WERI-Rb-1 (cell line): ENCODE results near the gene DISC1.

Experiments used
- DNase-seq: peaks from one replicate; pipeline ENCODE4 v3.0.0-alpha.2; 2020
- H3K27ac ChIP-seq: fragments of 250-450 bp; sonication (Bioruptor Pico); 2 replicates; pipeline ENCODE4 v1.5.1; 2020; ENCODE audit warnings: mild to moderate bottlenecking, moderate library complexity
- H3K27me3 ChIP-seq: fragments of 250-450 bp; sonication (Bioruptor Pico); 2 replicates; pipeline ENCODE4 v1.5.1; 2021; ENCODE audit warnings: mild to moderate bottlenecking, low read depth, moderate library complexity; ENCODE audit not compliant: insufficient read depth, severe bottlenecking
- H3K36me3 ChIP-seq: fragments of 250-450 bp; sonication (Bioruptor Pico); 2 replicates; pipeline ENCODE4 v1.5.1; 2020; ENCODE audit warnings: mild to moderate bottlenecking, moderate library complexity
- H3K4me3 ChIP-seq: 2 replicates; pipeline ENCODE4 v1.5.1; 2011; ENCODE audit warnings: low read depth, mild to moderate bottlenecking, control low read depth, low read length
- H3K9me3 ChIP-seq: fragments of 250-450 bp; sonication (Bioruptor Pico); 2 replicates; pipeline ENCODE4 v1.5.1; 2021; ENCODE audit warnings: mild to moderate bottlenecking, moderate library complexity; ENCODE audit not compliant: severe bottlenecking
- CTCF ChIP-seq: IDR thresholded peaks from 2 replicates; pipeline ENCODE4 v1.5.1; 2011; ENCODE audit warnings: low read depth, mild to moderate bottlenecking, control low read depth, inconsistent platforms, low read length

Gene DISC1

GRCh38 chr1:231594749-231595148 is 31.8 kb upstream of the DISC1 start:
- no peaks in the 10 kb centered on the region for H3K9me3 ChIP-seq
- H3K27ac ChIP-seq = no peak overlapping the region
- no peaks in the 10 kb centered on the region for H3K27me3 ChIP-seq
- DNase-seq = no peak
- H3K36me3 ChIP-seq = no peaks in the 10 kb centered on the region
- no peak overlapping the region for H3K4me3 ChIP-seq
- TF ChIP-seq CTCF = no peak

GRCh38 chr1:231596337-231596791 is 30.2 kb upstream of the DISC1 start:
- DNase-seq = no peak
- TF ChIP-seq CTCF = no peak
- H3K27ac ChIP-seq = no peak overlapping the region
- no peak overlapping the region for H3K4me3 ChIP-seq
- H3K9me3 ChIP-seq = no peaks in the 10 kb centered on the region
- H3K27me3 ChIP-seq = no peaks in the 10 kb centered on the region
- H3K36me3 ChIP-seq = no peaks in the 10 kb centered on the region

- Histone ChIP-seq H3K36me3 (no peaks in the 10 kb centered on the region), H3K27ac (no peak overlapping the region), H3K27me3 (no peaks in the 10 kb centered on the region), H3K4me3 (no peak overlapping the region), H3K9me3 (no peaks in the 10 kb centered on the region)
- no peak for DNase-seq
- TF ChIP-seq CTCF = no peak
Measured at GRCh38 chr1:231597971-231598370, 28.6 kb upstream of the DISC1 start.

- no peaks in the 10 kb centered on the region for H3K9me3 ChIP-seq
- DNase-seq = no peak
- no peak overlapping the region for H3K4me3 ChIP-seq
- H3K27ac ChIP-seq = no peak overlapping the region
- H3K27me3 ChIP-seq = no peaks in the 10 kb centered on the region
- H3K36me3 ChIP-seq = no peaks in the 10 kb centered on the region
- TF ChIP-seq CTCF = no peak
Measured at GRCh38 chr1:231600458-231600976, 26.1 kb upstream of the DISC1 start.

- no peaks in the 10 kb centered on the region for H3K9me3 ChIP-seq
- no peak for TF ChIP-seq CTCF
- no peaks in the 10 kb centered on the region for H3K27me3 ChIP-seq
- H3K36me3 ChIP-seq = no peaks in the 10 kb centered on the region
- DNase-seq = no peak
- H3K27ac ChIP-seq = no peak overlapping the region
- no peak overlapping the region for H3K4me3 ChIP-seq
Measured at GRCh38 chr1:231601824-231602672, 24.5 kb upstream of the DISC1 start.
